ENCODE measurements around the gene FMNL2.

DNA sequence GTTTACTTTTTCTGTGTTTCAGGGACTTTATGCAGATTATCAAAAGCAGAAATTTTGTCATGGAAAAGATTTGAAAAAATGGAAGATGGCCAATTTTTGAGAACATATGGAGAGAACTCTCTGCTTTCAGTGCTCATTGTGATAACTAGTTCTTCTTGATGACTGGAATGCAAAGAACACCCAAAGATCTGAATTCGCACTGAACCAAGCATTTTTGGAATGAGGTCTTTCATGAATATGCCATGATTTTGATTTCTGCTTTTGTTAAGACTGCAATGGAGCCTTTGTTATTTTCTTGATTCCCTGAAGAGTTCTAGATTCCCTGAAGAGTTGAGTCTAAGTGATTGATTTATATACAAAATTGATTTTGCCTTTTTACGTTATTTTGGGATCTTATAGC, 124.1 kb downstream of the FMNL2 start:
- TF ChIP-seq, protein P1, sequence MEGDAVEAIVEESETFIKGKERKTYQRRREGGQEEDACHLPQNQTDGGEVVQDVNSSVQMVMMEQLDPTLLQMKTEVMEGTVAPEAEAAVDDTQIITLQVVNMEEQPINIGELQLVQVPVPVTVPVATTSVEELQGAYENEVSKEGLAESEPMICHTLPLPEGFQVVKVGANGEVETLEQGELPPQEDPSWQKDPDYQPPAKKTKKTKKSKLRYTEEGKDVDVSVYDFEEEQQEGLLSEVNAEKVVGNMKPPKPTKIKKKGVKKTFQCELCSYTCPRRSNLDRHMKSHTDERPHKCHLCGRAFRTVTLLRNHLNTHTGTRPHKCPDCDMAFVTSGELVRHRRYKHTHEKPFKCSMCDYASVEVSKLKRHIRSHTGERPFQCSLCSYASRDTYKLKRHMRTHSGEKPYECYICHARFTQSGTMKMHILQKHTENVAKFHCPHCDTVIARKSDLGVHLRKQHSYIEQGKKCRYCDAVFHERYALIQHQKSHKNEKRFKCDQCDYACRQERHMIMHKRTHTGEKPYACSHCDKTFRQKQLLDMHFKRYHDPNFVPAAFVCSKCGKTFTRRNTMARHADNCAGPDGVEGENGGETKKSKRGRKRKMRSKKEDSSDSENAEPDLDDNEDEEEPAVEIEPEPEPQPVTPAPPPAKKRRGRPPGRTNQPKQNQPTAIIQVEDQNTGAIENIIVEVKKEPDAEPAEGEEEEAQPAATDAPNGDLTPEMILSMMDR (IDR thresholded peaks at IDR 0.05 in 2 of 3, conservative IDR thresholded peaks at IDR 0.05 in 1 of 3; ENCODE audit: borderline replicate concordance in 1 of 3, insufficient read depth in 1 of 3, low read depth in 2 of 3, low read length in 2 of 3) = no peak
- TF ChIP-seq POLR2A (IDR thresholded peaks at IDR 0.05; ENCODE audit: borderline replicate concordance, extremely low read depth, insufficient read depth, insufficient read length) = no peak
- no peak for TF ChIP-seq POLR2AphosphoS5 (IDR thresholded peaks at IDR 0.05; ENCODE audit: low read depth, low read length)
- TF ChIP-seq ZNF274 (IDR thresholded peaks at IDR 0.05; ENCODE audit: low read depth, low read length) = no peak
- TF ChIP-seq, protein P2, sequence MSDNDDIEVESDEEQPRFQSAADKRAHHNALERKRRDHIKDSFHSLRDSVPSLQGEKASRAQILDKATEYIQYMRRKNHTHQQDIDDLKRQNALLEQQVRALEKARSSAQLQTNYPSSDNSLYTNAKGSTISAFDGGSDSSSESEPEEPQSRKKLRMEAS (IDR thresholded peaks at IDR 0.05) = no peak
- TF ChIP-seq ZFX (IDR thresholded peaks at IDR 0.05) = no peak
- TF ChIP-seq YY1 (IDR thresholded peaks at IDR 0.05; ENCODE audit: extremely low read depth, insufficient replicate concordance, low read depth, low read length) = no peak
- TF ChIP-seq EGR1 (IDR thresholded peaks at IDR 0.05; ENCODE audit: low read depth) = no peak

All from HCT116 (cell line).